Parathyroid adenoma (tissue), 2 donors: ENCODE measurements around the gene TMEM127.

ENCODE experiments used
- H2AFZ ChIP-seq: fragments of 300-600 bp; sonication (generic); one replicate; pipeline ENCODE4 v1.7.0; 2017; ENCODE audit warnings: antibody characterized with exemption, mild to moderate bottlenecking
- H3K27ac ChIP-seq: fragments of 300-600 bp; sonication (generic); one replicate; pipeline ENCODE4 v1.7.0; 2017
- H3K27me3 ChIP-seq: fragments of 300-600 bp; sonication (generic); one replicate; pipeline ENCODE4 v1.7.0; 2017; ENCODE audit warnings: low read length; ENCODE audit not compliant: control insufficient read depth, insufficient read depth
- H3K36me3 ChIP-seq: fragments of 300-600 bp; sonication (generic); one replicate; pipeline ENCODE4 v1.7.0; 2017; ENCODE audit warnings: low read length; ENCODE audit not compliant: control insufficient read depth, insufficient read depth
- H3K4me1 ChIP-seq: fragments of 300-600 bp; sonication (generic); one replicate; pipeline ENCODE4 v1.7.0; 2017; ENCODE audit warnings: control low read depth
- H3K4me2 ChIP-seq: fragments of 300-600 bp; sonication (generic); one replicate; pipeline ENCODE4 v1.7.0; 2017; ENCODE audit warnings: low read length
- H3K4me3 ChIP-seq: fragments of 300-600 bp; sonication (generic); one replicate; pipeline ENCODE4 v1.7.0; 2017; ENCODE audit warnings: low read depth, low read length
- H3K79me2 ChIP-seq: fragments of 300-600 bp; sonication (generic); one replicate; pipeline ENCODE4 v1.7.0; 2017; ENCODE audit warnings: control low read depth
- H3K9ac ChIP-seq: fragments of 300-600 bp; sonication (generic); one replicate; pipeline ENCODE4 v1.7.0; 2017; ENCODE audit warnings: mild to moderate bottlenecking
- H3K9me3 ChIP-seq: fragments of 300-600 bp; sonication (generic); one replicate; pipeline ENCODE4 v1.7.0; 2017; ENCODE audit warnings: low read length; ENCODE audit not compliant: control insufficient read depth
- TF ChIP-seq, protein P1 (sequence below): fragments of 300-600 bp; sonication (generic); IDR thresholded peaks from one replicate; pipeline ENCODE4 v1.7.0; 2017; ENCODE audit warnings: antibody characterized with exemption, mild to moderate bottlenecking
- donor health status: primary hyperparathyroidism.

Gene TMEM127

DNA sequence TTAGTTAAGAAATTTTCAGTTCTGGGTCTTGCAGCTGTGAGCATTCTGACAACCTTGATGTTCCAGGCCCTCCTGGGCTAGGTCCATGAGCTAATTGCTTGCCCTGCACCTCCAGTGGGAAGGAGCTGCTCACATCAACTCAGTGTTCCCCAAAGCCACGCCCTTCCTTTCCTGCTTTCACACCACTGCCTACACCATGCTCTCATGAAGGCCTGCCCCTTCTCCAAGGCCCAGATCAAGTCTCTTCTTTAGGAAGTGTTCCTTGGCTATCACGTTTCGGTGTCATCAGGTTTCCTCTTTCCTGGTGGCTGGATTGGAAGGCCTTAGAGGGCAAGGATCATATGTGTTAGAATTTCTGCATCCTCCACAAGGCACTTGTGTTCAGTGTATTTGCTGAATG lies 18.8 kb downstream of the TMEM127 start:
- Histone ChIP-seq H3K4me1 (peaks cover 20% of the 10 kb centered on the region), H3K4me2 (no peak overlapping the region), H3K4me3 (no peak overlapping the region), H3K27me3 (no peaks in the 10 kb centered on the region), H3K27ac (no peak overlapping the region), H2AFZ (no peak overlapping the region), H3K79me2 (peaks cover 11% of the 10 kb centered on the region), H3K9ac (no peak overlapping the region), H3K9me3 (no peaks in the 10 kb centered on the region), H3K36me3 (no peaks in the 10 kb centered on the region)
- TF ChIP-seq, protein P1, sequence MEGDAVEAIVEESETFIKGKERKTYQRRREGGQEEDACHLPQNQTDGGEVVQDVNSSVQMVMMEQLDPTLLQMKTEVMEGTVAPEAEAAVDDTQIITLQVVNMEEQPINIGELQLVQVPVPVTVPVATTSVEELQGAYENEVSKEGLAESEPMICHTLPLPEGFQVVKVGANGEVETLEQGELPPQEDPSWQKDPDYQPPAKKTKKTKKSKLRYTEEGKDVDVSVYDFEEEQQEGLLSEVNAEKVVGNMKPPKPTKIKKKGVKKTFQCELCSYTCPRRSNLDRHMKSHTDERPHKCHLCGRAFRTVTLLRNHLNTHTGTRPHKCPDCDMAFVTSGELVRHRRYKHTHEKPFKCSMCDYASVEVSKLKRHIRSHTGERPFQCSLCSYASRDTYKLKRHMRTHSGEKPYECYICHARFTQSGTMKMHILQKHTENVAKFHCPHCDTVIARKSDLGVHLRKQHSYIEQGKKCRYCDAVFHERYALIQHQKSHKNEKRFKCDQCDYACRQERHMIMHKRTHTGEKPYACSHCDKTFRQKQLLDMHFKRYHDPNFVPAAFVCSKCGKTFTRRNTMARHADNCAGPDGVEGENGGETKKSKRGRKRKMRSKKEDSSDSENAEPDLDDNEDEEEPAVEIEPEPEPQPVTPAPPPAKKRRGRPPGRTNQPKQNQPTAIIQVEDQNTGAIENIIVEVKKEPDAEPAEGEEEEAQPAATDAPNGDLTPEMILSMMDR: no peak

DNA sequence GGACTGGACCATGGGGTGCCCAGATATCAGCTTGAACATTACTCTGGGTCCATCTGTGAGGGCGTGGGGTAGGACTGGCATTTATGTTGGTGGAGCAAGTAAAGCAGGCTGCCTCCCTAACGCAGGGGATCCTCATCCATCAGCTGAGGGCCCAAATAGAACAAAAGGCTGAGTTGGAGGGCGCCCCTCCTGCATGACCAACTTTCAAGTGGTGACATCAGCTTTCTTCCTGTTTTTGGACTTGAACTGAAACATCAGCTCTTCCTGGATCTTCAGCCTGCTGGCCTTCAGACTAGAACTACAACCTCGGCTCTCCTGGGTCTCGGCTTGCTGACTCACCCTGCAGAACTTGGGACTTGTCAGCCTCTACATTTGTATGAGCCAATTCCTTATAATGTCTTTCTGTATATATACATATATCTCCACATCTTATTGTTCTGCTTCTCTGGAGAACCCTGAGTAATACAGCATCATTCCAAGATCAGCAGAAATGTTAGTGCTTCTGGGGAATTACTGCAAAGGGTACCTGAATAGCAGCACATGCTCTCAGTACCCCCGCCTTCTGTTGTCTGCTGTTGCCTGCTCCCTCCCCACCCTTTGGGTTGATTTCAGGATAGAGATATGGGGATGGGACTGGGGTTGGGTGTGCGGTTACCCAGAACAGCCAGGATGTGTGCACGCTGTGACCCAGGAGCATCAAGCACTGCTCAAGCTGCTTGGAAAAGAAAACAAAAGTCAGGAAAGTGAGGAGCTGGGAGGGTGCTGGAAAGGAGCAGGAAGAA lies 20.0 kb downstream of the TMEM127 start:
- no peak overlapping the region for H3K4me2 ChIP-seq
- no peak overlapping the region for H2AFZ ChIP-seq
- no peaks in the 10 kb centered on the region for H3K36me3 ChIP-seq
- H3K4me1 ChIP-seq: peaks cover 10% of the 10 kb centered on the region
- no peak overlapping the region for H3K9ac ChIP-seq
- no peak overlapping the region for H3K27ac ChIP-seq
- no peaks in the 10 kb centered on the region for H3K9me3 ChIP-seq
- H3K4me3 ChIP-seq: no peak overlapping the region
- H3K79me2 ChIP-seq: peaks cover 12% of the 10 kb centered on the region
- H3K27me3 ChIP-seq: no peaks in the 10 kb centered on the region
- TF ChIP-seq, protein P1: no peak

DNA sequence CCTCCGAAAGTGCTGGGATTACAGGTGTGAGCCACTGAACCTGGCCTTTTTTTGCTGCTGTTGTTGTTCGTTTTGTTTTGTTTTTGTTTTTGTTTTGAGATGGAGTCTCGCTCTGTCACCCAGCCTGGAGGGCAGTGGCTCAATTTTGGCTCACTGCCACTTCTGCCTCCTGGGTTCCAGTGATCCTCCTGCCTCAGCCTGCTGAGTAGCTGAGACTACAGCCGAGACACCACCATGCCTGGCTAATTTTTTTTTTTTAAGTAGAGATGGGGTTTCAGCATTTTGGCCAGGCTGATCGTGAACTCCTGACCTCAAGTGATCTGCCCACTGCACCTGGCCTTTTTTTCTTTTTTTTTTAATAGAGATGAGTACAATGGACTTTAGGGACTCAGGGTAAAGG lies 22.0 kb downstream of the TMEM127 start:
- no peaks in the 10 kb centered on the region for H3K27me3 ChIP-seq
- H2AFZ ChIP-seq: no peak overlapping the region
- H3K9ac ChIP-seq: no peak overlapping the region
- H3K4me1 ChIP-seq: no peaks in the 10 kb centered on the region
- no peak overlapping the region for H3K4me2 ChIP-seq
- no peaks in the 10 kb centered on the region for H3K9me3 ChIP-seq
- peaks cover 20% of the 10 kb centered on the region for H3K79me2 ChIP-seq
- no peak overlapping the region for H3K4me3 ChIP-seq
- TF ChIP-seq, protein P1: no peak
- no peak overlapping the region for H3K27ac ChIP-seq
- no peaks in the 10 kb centered on the region for H3K36me3 ChIP-seq

DNA sequence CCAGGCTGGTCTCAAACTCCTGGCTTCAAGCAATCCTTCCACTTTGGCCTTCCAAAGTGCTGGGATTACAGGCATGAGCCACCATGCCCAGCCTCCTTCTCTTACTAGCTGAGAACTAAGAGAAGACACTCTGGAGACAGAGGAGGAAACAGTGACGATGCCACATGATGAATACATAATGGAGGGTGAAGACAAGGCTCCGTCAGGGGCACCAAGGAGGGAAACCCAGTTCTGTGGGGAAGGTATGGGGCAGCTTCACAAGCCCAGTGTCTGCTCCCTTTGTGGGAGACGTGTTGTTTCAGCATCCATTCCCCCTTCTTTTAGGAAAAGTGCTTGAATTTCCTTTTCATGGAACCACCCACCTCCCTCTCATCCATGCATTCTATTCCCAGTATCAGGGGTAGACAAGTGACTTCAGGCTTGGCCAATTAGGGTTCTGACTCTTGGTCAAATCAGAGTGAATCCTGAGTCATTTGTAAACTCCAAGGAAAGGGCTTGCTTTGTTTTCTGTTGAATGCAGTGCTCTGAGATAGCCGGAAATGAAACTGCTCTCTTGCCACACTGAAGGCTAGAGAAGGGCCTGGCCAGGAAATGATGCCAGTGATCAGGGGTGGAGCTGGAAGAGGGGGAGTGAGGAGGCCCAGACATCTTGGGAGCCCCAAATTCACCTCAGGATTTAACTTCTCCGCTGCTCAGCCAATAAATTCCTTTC lies 23.7 kb downstream of the TMEM127 start:
- no peaks in the 10 kb centered on the region for H3K36me3 ChIP-seq
- no peaks in the 10 kb centered on the region for H3K4me1 ChIP-seq
- H3K27me3 ChIP-seq: no peaks in the 10 kb centered on the region
- no peak overlapping the region for H3K9ac ChIP-seq
- no peak overlapping the region for H3K4me2 ChIP-seq
- H3K79me2 ChIP-seq: peaks cover 20% of the 10 kb centered on the region
- TF ChIP-seq, protein P1: no peak
- H3K4me3 ChIP-seq: no peak overlapping the region
- no peaks in the 10 kb centered on the region for H3K9me3 ChIP-seq
- no peak overlapping the region for H2AFZ ChIP-seq
- H3K27ac ChIP-seq: peak overlapping the region; percentile 53
